Neural progenitor cell (in vitro differentiated cells): ENCODE results near the gene GCN1. TPM values are rescaled to one million over a fixed set of nuclear protein-coding genes. Genes with fewer than 3 reads are reported as not detected.

ENCODE experiments used
- DNase-seq: peaks from one replicate; pipeline ENCODE4 v3.0.0-alpha.2; 2016; ENCODE audit warnings: low spot score
- H2AFZ ChIP-seq: fragments of 200-600 bp; sonication (generic); replicated peaks from 2 replicates; pipeline ENCODE4 v1.6.1; 2016; ENCODE audit warnings: antibody characterized with exemption
- H3F3A ChIP-seq: fragments of 200-600 bp; sonication (generic); 2 replicates; pipeline ENCODE4 v1.6.1; 2016; ENCODE audit warnings: antibody characterized with exemption, low read depth
- H3K27ac ChIP-seq: fragments of 200-600 bp; sonication (generic); 2 replicates; pipeline ENCODE4 v1.5.1; 2016; ENCODE audit warnings: mild to moderate bottlenecking
- H3K27me3 ChIP-seq: fragments of 200-600 bp; sonication (generic); 2 replicates; pipeline ENCODE4 v1.6.1; 2016; ENCODE audit warnings: mild to moderate bottlenecking, moderate library complexity
- H3K36me3 ChIP-seq: fragments of 200-600 bp; sonication (generic); 2 replicates; pipeline ENCODE4 v1.5.1; 2016
- H3K4me1 ChIP-seq: fragments of 200-600 bp; sonication (generic); 2 replicates; pipeline ENCODE4 v1.6.1; 2016; ENCODE audit warnings: mixed run types
- H3K4me2 ChIP-seq: fragments of 200-600 bp; sonication (generic); 2 replicates; pipeline ENCODE4 v1.6.1; 2016
- H3K4me3 ChIP-seq: fragments of 200-600 bp; sonication (generic); 2 replicates; pipeline ENCODE4 v1.5.1; 2016
- H3K79me2 ChIP-seq: fragments of 200-600 bp; sonication (generic); 2 replicates; pipeline ENCODE4 v1.6.1; 2016; ENCODE audit warnings: low read depth
- H3K9ac ChIP-seq: fragments of 200-600 bp; sonication (generic); 2 replicates; pipeline ENCODE4 v1.6.1; 2016
- H3K9me3 ChIP-seq: fragments of 200-600 bp; sonication (generic); 2 replicates; pipeline ENCODE4 v1.5.1; 2016; ENCODE audit warnings: low read depth
- H4K20me1 ChIP-seq: fragments of 200-600 bp; sonication (generic); 2 replicates; pipeline ENCODE4 v1.6.1; 2016; ENCODE audit warnings: low read depth
- H3K27ac Mint-ChIP-seq: 3 replicates; pipeline ENCODE4 v1.8.0; 2021; ENCODE audit warnings: mixed read lengths
- H3K27me3 Mint-ChIP-seq: 2 replicates; pipeline ENCODE4 v1.8.0; 2022; ENCODE audit warnings: low read depth, mild to moderate bottlenecking, inconsistent platforms, moderate library complexity, mixed read lengths; ENCODE audit not compliant: insufficient read depth
- H3K36me3 Mint-ChIP-seq: 3 replicates; pipeline ENCODE4 v1.8.0; 2021; ENCODE audit warnings: mixed read lengths
- H3K4me1 Mint-ChIP-seq: 3 replicates; pipeline ENCODE4 v1.8.0; 2021; ENCODE audit warnings: mixed read lengths
- H3K4me3 Mint-ChIP-seq: 3 replicates; pipeline ENCODE4 v1.8.0; 2021; ENCODE audit warnings: mild to moderate bottlenecking, moderate library complexity, mixed read lengths
- H3K9me3 Mint-ChIP-seq: 3 replicates; pipeline ENCODE4 v1.8.0; 2020; ENCODE audit warnings: mixed read lengths
- EZH2 ChIP-seq: fragments of 200-600 bp; sonication (generic); IDR thresholded peaks from 2 replicates; pipeline ENCODE4 v1.6.1; 2017; ENCODE audit warnings: antibody characterized with exemption, mild to moderate bottlenecking, moderate library complexity
- EZH2phosphoT487 ChIP-seq: fragments of 200-600 bp; sonication (generic); IDR thresholded peaks from 2 replicates; pipeline ENCODE4 v1.6.1; 2017; ENCODE audit warnings: antibody characterized with exemption
- total RNA-seq: library from RNA; depleted of rRNA; stranded (reverse); fragments of >200 nt; gene quantifications from 2 replicates; pipeline ENCODE4 v1.2.3, GENCODE V29; 2015; ENCODE audit warnings: low replicate concordance
- TF ChIP-seq, protein P1 (sequence below): fragments of 200-600 bp; sonication (generic); IDR thresholded peaks from 2 replicates; pipeline ENCODE4 v1.5.1; 2017; ENCODE audit warnings: antibody characterized with exemption, mild to moderate bottlenecking

Gene GCN1
- total RNA-seq, 1 donor from 2014 or later, result 60.9 TPM

- peaks cover 8% of the 10 kb centered on the region for H3F3A ChIP-seq
- no peaks in the 10 kb centered on the region for H3K27me3 ChIP-seq
- no peaks in the 10 kb centered on the region for H3K9me3 Mint-ChIP-seq
- no peak overlapping the region for H3K9ac ChIP-seq
- H3K36me3 ChIP-seq, result no peaks in the 10 kb centered on the region
- H3K27me3 Mint-ChIP-seq, result peaks cover 2% of the 10 kb centered on the region
- no peak overlapping the region for H2AFZ ChIP-seq
- peaks cover 28% of the 10 kb centered on the region for H3K36me3 Mint-ChIP-seq
- H3K4me3 Mint-ChIP-seq, result no peak overlapping the region
- no peaks in the 10 kb centered on the region for H3K4me1 ChIP-seq
- peaks cover 8% of the 10 kb centered on the region for H3K4me1 Mint-ChIP-seq
- H3K27ac Mint-ChIP-seq, result no peak overlapping the region
- H3K27ac ChIP-seq, result no peak overlapping the region
- H3K9me3 ChIP-seq, result no peaks in the 10 kb centered on the region
- H3K79me2 ChIP-seq, result no peaks in the 10 kb centered on the region
- no peak overlapping the region for H3K4me2 ChIP-seq
- no peaks in the 10 kb centered on the region for H4K20me1 ChIP-seq
- no peak overlapping the region for H3K4me3 ChIP-seq
- TF ChIP-seq EZH2phosphoT487, result no peak
- TF ChIP-seq, protein P1, sequence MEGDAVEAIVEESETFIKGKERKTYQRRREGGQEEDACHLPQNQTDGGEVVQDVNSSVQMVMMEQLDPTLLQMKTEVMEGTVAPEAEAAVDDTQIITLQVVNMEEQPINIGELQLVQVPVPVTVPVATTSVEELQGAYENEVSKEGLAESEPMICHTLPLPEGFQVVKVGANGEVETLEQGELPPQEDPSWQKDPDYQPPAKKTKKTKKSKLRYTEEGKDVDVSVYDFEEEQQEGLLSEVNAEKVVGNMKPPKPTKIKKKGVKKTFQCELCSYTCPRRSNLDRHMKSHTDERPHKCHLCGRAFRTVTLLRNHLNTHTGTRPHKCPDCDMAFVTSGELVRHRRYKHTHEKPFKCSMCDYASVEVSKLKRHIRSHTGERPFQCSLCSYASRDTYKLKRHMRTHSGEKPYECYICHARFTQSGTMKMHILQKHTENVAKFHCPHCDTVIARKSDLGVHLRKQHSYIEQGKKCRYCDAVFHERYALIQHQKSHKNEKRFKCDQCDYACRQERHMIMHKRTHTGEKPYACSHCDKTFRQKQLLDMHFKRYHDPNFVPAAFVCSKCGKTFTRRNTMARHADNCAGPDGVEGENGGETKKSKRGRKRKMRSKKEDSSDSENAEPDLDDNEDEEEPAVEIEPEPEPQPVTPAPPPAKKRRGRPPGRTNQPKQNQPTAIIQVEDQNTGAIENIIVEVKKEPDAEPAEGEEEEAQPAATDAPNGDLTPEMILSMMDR, result no peak
- TF ChIP-seq EZH2, result no peak
- DNase-seq, result no peak
These were observed 67.9 kb downstream of the GCN1 start for GRCh38 chr12:120126635-120127005.

- Mint-ChIP-seq H3K4me3 (no peak overlapping the region), H3K4me1 (peaks cover 8% of the 10 kb centered on the region), H3K27ac (no peak overlapping the region), H3K36me3 (peaks cover 26% of the 10 kb centered on the region), H3K9me3 (no peaks in the 10 kb centered on the region), H3K27me3 (peaks cover 2% of the 10 kb centered on the region)
- H3K27ac ChIP-seq, result no peak overlapping the region
- H3F3A ChIP-seq, result peaks cover 8% of the 10 kb centered on the region
- TF ChIP-seq, protein P1, result no peak
- TF ChIP-seq EZH2phosphoT487 (no peak), EZH2 (no peak)
- no peak overlapping the region for H3K4me3 ChIP-seq
- no peak overlapping the region for H3K4me2 ChIP-seq
- H3K9ac ChIP-seq, result no peak overlapping the region
- no peaks in the 10 kb centered on the region for H3K9me3 ChIP-seq
- no peak overlapping the region for H2AFZ ChIP-seq
- no peaks in the 10 kb centered on the region for H3K27me3 ChIP-seq
- H4K20me1 ChIP-seq, result no peaks in the 10 kb centered on the region
- no peaks in the 10 kb centered on the region for H3K36me3 ChIP-seq
- H3K4me1 ChIP-seq, result no peaks in the 10 kb centered on the region
- H3K79me2 ChIP-seq, result no peaks in the 10 kb centered on the region
- no peak for DNase-seq
These were observed 68.5 kb downstream of the GCN1 start for GRCh38 chr12:120125792-120126634.

DNA sequence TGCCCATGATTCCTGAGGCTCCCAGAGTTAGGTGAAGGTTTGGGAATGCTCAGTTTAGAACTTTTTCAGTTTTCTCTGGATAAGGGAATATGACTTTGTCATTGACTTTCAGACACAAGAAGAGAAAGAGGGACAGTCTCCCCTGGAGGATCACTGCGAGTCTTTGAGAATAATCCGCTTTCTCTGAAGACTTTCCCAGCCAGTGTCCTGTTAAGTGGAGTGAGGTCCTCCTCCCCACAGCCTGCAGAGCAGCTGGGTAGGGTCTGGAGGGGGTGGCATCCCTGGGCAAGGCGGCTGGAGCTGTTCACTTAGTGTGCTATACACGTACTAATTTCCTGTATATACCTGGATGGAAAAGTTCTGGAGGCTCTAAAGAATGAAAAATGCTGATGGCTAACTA, 69.5 kb downstream of the GCN1 start:
- Mint-ChIP-seq H3K27ac (no peak overlapping the region), H3K36me3 (peaks cover 26% of the 10 kb centered on the region), H3K27me3 (peaks cover 2% of the 10 kb centered on the region), H3K9me3 (no peaks in the 10 kb centered on the region), H3K4me1 (peaks cover 8% of the 10 kb centered on the region), H3K4me3 (no peak overlapping the region)
- Histone ChIP-seq H3F3A (peaks cover 8% of the 10 kb centered on the region), H3K27ac (no peak overlapping the region), H3K4me1 (no peaks in the 10 kb centered on the region), H3K79me2 (no peaks in the 10 kb centered on the region), H3K4me3 (no peak overlapping the region), H3K36me3 (no peaks in the 10 kb centered on the region), H3K9ac (no peak overlapping the region), H3K4me2 (no peak overlapping the region), H3K27me3 (no peaks in the 10 kb centered on the region), H4K20me1 (no peaks in the 10 kb centered on the region), H2AFZ (no peak overlapping the region), H3K9me3 (no peaks in the 10 kb centered on the region)
- TF ChIP-seq, protein P1, result no peak
- TF ChIP-seq EZH2 (no peak), EZH2phosphoT487 (no peak)
- DNase-seq, result no peak
